Uterus (tissue), 2 donors: Measurements from ENCODE around the gene ARFGEF2.

Experiments
- POLR2A ChIP-seq, 2 donors: fragments of 450-650 bp; IDR thresholded peaks; one replicate each; pipeline ENCODE4 v1.6.1; 2016; ENCODE audit warnings: antibody characterized with exemption in 2 of 2, mild to moderate bottlenecking in 1 of 2, moderate library complexity in 1 of 2
- TF ChIP-seq, protein P1 (sequence below), 4 experiments: fragments of 200-600 bp in 2 of 4; fragments of 450-650 bp in 2 of 4; sonication (generic) in 2 of 4; IDR thresholded peaks; one replicate each; pipeline ENCODE4 v1.5.1; 2016 to 2019; ENCODE audit warnings: antibody characterized with exemption in 4 of 4, mild to moderate bottlenecking in 2 of 4, moderate library complexity in 1 of 4

DNA sequence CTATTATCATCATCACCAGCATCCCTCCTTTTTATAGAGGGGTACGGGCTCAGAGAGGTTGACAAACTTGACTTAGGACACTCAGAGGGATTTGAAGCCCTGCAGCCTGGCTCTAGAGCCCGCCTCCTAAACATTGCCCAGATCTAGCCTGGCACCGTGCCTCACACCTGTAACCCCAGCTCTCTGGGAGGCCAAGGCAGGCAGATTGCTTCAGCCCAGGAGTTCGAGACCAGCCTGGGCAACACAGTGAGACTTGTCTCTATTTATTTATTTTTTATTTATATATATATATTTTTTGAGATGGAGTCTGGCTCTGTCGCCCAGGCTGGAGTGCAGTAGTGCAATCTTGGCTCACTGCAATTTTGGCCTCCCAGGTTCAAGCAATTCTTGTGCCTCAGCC is 118.3 kb downstream of the ARFGEF2 start:
- no peak for TF ChIP-seq POLR2A (IDR thresholded peaks at IDR 0.05)
- TF ChIP-seq, protein P1, sequence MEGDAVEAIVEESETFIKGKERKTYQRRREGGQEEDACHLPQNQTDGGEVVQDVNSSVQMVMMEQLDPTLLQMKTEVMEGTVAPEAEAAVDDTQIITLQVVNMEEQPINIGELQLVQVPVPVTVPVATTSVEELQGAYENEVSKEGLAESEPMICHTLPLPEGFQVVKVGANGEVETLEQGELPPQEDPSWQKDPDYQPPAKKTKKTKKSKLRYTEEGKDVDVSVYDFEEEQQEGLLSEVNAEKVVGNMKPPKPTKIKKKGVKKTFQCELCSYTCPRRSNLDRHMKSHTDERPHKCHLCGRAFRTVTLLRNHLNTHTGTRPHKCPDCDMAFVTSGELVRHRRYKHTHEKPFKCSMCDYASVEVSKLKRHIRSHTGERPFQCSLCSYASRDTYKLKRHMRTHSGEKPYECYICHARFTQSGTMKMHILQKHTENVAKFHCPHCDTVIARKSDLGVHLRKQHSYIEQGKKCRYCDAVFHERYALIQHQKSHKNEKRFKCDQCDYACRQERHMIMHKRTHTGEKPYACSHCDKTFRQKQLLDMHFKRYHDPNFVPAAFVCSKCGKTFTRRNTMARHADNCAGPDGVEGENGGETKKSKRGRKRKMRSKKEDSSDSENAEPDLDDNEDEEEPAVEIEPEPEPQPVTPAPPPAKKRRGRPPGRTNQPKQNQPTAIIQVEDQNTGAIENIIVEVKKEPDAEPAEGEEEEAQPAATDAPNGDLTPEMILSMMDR (IDR thresholded peaks at IDR 0.05), result no peak
